CD4-positive, alpha-beta T cell treated with Interleukin-4 for 4 hours (primary cell): ENCODE data around the gene SCUBE2.
"Not testable (repeated sequence)": the region's sequence is repeated elsewhere in the genome, so short reads cannot be mapped to it uniquely, and the experiment has no call there.

Experiments used
- DNase-seq: peaks from one replicate; pipeline ENCODE4 v3.0.0-alpha.2; 2020

The SCUBE2 gene

DNA sequence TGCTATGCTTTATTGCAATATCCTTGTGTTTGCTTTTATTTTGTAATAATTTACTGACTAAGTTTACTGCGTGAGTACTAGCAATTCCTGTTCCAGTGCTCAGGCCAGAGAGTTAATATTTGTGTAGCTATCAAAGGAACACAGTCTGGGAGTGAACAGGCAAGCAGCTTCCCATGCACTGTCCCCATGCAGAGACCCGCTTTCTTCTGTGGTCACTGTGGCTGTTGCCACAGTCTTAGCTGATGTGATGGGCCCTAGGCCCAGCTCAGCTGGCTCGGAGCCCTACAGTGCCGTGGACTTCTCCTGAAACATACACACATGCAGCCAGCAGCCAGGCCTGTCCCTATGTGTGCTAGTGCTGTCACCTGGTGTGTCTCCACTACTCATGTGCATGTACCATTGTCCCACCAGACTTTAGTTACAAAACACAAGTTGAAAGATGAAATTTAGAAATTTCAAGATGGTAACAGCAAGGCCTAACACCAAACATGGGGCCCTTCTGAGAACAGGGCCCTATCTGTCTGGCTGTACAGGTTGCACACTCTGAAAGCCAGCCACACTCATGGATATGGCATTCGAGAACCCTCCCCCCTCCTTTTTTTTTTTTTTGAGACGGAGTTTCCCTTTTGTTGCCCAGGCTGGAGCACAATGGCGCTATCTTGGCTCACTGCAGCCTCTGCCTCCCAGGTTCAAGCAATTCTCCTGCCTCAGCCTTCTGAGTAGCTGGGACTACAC is 12.3 kb upstream of the SCUBE2 start:
- no peak for DNase-seq

DNA sequence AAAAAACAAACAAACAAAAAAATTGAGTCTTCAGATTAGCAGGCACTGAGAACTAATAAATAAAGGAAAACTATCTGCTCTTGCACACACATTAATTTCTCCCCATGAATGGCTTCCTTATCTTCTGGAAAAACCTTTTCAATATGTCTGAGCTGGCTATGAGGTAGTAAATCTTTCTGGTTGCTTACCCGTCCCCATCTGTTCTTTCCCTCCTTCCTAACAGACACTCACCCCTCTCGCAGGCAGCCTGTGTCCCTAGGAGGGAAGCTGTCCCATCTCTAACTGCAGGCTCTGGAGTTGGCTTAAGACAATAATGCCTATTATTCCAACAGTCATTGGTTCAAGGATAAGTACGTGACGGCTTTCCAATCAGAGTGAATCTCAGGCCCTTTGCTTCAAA is 8.2 kb upstream of the SCUBE2 start:
- no peak for DNase-seq

DNA sequence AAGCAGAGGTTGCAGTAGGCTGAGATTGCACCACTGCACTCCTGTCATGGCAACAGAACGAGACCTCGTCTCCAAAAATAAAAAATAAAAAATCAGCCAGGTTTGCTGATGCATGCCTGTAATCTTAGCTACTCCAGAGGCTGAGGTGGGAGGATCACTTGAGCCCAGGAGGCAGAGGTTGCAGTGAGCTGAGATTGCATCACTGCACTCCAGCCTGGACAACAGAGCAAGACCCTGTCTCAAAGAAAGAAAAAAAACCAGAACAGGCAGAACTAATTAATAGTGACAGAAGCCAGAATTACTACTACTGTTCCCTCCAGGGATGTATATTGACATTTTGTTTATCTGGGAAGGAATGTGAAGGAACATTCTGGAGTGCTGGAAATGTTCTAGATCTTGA is 7.1 kb upstream of the SCUBE2 start:
- DNase-seq: not testable (repeated sequence)

DNA sequence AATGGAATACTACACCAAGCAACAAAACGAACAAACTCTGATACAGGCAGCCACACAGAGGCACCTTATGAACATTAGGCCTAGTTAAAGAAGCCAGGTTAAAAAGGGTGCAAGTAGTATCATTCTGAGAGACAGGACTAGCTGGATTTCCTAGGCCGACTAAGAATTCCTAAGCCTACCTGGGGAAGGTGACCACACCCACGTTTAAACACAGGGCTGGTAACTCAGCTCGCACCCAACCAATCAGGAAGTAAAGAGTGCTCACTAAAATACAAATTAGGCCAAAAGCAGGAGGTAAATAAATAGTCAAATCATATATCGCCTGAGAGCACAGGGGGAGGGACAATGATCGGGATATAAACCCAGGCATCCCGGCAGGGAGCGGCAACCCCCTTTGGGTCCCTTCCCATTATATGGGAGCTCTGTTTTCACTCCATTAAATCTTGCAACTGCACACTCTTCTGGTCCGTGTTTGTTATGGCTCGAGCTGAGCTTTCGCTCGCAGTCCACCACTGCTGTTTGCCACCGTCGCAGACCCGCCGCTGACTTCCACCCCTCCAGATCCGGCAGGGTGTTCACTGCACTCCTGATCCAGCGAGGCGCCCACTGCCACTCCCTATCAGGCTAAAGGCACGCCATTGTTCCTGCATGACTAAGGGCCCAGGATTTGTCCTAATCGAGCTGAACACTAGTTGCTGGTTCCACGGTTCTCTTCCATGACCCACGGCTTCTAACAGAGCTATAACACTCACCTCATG is 6.0 kb upstream of the SCUBE2 start:
- DNase-seq: not testable (repeated sequence)

DNA sequence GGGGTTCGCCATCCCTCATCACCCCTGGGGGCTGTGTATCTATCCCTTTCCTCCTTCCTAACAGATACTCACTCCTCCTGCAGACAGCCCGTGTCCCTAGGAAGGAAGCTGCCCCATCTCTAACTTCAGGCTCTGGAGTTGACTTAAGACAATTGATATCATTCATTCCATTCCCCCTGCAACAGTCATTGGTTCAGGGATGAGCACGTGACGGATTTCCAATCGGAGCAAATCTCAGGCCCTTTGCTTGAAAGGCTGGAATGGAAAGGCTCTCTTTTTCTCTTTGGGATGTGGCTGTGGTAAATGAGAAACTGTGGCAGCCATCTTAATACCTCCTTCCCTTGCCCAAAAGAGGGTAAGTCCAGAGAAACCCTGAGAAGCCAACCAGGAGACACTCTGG is 5.0 kb upstream of the SCUBE2 start:
- DNase-seq: no peak

DNA sequence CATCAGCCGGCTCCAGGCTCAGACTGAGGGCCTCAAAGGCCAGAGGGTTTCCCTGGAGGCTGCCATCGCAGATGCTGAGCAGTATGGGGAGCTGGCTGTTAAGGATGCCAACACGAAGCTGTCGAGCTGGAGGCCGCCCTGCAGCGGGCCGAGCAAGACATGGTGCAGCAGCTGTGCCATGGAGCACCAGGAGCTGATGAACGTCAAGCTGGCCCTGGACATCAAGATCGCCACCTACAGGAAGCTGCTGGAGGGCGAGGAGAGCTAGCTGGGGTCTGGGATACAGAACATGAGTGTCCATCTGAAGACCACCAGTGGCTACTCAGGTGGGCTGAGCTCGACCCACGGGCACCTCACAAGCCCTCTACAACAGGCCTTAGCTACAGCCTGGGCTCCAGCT is 4.0 kb upstream of the SCUBE2 start:
- no peak for DNase-seq

DNA sequence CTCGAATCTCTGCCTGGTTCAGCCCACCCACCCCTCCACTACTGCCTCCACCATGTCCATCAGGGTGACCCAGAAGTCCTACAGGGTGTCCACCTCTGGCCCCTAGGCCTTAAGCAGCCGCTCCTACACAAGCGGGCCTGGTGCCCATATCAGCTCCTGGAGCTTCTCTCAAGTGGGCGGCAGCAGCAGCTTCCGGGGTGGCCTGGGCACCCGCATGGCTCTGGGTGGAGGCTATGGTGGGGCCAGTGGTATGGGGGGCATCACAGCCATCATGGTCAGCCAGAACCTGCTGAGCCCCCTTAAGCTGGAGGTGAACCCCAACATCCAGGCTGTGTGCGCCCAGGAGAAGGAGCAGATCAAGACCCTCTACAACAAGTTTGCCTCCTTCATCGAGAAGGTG is 3.0 kb upstream of the SCUBE2 start:
- DNase-seq: no peak

DNA sequence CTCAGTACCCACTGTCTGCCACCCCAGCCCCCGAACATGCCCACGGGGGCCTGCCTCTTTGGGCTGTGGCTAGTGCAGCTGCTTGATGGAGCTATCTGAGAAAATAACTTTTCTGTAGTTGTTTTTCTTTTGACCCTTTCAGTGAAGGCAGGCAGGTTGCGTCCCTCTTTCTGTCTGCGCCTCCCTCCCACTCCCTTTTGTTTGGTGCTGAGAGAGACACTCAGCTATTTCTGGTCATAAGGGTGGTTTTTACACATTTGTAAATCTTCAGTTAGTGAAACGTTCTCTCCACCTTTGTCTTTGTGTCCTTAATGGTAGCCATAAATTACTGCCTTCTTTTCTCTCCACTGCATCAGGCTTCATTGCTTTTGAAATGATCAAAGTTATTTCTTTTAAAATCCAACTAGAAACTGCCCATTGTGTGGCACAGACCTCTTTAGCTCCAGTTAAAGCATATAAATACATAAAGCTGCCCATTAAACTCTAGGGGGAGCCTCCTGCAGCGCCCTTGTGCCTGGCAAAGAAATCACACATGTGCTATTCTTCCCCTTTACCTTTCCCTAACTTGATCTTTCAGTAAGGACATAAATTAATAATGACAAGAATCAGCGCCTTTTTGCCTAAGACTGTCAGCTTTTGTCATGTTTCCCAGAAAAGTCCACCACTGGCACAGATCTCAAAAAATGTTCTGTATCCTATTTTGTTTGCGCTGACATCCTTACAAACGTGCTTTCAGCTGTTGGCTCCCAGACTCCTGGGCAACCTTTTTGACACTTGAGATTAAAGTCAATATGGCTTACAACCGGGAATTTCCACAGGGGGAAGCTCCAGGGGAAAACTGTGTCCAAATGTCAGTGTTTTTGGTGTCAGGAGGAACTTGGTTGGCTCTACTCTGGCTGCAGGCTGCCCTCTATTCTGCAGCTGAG is 1.7 kb upstream of the SCUBE2 start:
- no peak for DNase-seq

DNA sequence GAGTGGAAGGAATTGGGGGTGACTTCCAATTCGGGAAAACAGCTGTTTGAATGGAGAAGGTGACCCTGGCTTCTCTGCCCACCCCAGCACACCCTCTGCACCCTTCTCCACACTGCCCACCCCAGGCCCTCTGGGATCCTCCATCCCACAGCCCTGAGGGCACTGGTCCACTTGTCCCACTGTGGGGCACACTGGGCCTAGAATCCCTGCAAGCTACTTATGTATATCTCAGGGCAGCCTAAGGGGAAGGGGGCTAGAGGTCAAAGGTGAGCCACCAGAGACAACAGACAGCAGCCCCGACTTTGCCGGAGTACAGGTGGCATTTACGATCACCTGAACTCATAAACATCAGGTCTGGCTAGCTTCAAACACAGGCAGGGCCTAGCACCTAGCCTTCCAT is 673 bp upstream of the SCUBE2 start:
- DNase-seq: no peak

DNA sequence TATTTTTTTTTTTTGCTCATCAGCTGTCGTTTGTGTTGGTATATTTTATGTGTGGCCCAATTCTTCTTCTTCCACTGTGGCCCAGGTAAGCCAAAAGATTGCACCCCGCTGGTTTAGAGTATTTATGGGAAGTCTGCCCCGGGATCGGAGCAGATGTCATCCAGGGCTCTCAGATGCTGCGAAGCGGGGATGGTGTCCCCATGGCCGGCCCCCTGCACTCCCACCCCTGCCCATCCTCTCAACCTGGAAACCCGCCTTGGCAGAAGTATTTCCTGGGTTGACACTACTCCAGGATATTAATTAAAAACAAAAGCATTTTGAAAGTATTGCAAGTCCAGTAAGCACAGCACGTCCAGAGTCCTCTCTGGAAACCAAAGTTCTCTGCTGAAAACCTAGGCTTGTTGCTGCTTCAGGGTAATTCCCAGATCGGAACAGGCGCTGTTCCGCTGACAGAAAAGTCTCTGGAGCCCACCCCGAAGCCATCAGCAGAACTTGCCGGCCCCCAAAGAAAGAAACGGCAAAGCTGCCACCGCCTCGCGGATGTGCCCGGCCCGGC is 833 bp downstream of the SCUBE2 start:
- DNase-seq: no peak

DNA sequence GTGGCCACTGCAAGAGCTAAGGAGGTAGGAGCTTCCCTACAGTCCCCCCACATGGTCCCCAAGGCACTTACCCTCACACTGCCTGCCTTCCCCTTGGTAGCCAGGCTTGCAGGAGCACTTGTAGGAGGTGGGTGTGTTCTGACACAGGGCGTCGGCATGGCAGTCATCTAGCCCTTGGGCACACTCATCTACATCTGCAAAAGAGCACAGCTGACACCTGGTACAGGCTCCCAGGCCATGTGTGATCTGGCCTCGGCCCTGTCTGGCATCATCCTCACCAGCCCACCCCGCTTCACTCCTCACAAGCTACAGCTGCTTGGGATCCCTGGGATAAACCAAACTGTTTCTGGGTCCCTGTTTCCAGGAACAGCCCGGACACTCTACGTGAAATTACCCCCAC is 1.8 kb downstream of the SCUBE2 start:
- DNase-seq: no peak

DNA sequence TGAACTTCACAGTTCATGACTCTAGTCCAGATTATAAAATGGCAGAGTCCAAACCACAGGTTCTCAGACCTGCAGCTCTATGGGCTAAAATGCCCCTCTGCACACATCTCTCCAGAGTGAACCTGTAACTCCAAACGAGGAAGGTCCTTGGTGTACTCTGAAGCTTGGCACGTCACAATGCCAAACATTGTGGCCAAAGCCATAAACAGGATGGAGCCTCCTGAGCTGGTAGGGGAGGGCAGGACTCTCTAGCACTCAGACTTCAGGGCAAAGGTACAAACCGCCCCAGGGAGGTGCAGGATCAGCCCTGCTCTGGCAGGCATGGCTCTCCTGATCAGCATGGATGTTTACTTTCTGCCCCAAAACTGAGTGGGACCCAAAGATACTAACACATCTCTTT is 2.3 kb downstream of the SCUBE2 start:
- no peak for DNase-seq

DNA sequence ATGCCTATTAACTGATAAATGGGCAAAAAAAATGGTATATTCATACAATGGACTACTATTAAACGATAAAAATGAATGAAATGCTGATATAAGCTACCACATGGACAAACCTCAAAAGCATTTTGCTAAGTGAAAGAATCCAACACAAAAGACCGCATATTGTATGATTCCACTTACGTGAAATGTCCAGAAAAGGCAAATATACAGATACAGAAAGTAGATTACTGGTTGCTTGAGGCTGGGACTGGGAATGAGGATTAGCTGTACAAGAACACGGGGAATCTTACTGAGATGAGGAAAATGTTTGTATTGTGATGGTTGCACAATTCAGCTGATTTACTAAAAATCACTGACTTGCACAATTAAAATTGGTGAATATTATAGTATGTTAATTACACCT is 8.8 kb downstream of the SCUBE2 start:
- DNase-seq: no peak

DNA sequence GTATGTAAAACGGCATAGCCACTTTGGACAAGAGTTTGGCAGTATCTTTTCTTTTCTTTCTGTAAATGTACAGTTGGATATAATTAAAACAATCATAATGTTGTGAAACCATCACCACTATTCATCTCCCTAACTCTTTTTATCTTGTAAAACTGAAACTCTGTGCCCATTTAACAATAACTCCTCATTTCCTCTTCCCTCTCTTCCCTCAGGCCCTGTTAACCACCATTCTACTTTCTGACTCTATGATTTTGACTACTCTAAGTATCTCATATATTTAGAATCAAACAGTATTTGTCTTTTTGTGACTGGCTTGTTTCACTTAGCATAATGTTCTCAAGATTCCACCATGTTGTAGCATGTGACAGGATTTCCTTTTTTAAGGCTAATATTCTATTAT is 10.2 kb downstream of the SCUBE2 start:
- no peak for DNase-seq

DNA sequence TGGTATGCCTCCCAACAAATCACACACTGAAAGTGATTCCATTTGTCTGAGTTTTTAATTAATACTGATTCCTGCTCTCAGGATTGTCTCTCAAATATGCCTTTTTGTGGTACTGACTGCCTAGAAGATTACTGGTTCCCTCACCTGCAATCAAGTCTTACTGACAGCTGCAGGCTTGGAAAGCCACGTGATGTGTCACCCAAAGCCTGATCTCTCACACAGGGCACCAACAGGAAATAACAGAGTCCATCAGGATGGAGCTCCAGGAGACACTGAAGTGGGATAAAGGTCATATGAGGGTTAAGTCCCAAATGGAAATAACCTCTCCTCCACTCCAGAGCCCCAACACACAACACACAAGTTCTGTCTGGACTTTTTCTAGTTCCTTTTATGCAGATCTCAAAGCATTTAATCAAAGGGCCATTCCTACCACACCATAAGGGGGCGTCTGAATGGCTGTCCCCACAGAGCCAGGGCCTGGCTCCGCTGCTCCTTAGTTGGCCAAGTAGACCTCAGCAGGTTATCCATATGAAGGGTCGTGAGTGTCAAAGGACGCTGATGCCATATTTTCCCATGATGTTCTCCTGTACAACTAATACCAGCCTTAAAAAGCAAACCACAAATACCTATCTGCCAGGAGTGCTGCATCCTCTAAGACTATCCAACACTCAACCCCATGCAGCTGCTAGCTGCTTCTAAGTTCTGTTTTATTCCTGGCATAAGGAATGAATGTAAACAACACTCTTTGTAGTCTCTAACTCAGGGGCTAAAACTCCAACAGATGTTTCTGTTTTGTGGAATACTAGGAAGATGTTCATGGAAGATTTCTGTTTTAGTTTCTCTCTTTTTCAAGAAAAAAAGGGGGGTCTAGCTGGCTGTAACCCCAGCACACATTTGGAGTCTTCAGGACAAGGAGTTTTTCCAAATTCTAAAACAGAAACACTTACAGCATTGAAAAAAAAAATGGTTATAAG is 13.0 kb downstream of the SCUBE2 start:
- no peak for DNase-seq

DNA sequence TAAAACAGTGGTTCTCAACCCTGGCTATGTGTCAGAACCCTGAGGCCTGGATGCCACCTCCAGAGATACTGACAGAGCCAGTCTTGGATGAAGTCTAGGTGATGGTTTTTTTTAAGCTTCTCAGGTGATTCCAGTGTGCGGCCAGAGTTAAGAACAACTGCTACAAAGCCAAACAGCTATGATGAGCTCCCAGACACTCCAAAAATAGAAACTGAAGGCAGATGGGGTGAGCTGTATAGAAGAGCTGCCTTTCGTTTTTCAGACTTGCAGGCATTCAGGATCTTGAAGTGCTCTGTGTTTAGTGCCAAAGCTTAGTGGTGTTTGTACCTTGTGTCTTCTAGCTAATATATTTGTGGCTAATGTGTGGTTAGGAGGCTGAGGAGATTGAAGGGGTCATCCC is 14.2 kb downstream of the SCUBE2 start:
- no peak for DNase-seq

DNA sequence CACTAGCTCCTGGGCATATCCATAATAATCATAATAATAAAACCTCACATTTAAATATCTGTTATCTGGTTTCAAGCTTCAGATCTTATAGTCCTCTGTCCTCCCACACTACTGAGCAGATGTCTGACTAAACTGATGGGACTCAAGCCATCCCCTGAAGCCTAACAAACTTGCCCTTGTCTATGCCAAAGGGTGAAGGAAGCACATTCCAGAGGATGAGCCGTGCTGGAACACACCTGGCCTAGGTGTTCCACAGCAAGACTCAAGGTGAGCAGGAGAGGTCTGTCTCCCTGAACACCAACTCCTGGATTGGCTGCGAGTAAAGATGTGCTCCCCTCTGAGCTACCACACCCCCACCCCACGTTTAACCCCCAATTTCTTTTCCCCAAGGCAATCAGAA is 14.7 kb downstream of the SCUBE2 start:
- no peak for DNase-seq

DNA sequence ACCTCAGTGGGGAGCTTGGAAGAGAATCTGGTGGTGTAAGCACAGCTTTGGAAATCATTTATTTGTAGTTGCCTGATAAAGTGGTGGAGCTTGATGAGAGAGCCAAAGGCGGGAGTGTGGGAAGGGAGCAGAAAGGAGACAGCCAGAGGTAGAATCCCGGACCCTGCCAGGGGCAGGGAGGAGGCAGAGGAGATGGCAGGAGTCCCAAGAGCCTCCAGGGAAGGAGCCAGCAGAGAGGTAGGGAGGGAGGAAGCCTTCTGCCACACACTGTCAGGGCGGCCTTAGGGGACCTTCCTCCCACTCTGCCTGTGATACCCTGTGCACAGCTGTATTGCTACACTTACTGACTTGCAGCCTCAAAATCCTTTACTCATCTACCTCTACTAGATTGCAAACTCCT is 15.4 kb downstream of the SCUBE2 start:
- no peak for DNase-seq

DNA sequence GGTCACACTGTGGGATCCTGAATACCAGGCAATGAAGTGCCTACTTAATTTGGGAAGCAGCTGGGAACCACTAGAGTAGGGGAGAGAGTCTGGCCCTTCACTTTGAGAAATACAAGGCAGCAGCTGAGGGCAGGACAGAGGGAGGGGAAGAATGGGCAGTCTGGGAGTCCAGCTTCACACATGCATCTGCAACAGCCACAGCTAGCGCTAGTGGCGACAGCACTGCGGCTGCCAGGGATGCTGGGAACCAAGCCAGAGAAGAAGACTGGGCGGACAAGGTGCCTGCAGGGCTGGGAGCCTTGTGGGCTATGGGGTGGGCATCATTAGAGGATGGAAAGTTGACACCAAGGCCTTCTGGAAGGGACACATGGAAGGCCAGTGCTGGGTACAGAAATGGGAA is 15.8 kb downstream of the SCUBE2 start:
- no peak for DNase-seq

DNA sequence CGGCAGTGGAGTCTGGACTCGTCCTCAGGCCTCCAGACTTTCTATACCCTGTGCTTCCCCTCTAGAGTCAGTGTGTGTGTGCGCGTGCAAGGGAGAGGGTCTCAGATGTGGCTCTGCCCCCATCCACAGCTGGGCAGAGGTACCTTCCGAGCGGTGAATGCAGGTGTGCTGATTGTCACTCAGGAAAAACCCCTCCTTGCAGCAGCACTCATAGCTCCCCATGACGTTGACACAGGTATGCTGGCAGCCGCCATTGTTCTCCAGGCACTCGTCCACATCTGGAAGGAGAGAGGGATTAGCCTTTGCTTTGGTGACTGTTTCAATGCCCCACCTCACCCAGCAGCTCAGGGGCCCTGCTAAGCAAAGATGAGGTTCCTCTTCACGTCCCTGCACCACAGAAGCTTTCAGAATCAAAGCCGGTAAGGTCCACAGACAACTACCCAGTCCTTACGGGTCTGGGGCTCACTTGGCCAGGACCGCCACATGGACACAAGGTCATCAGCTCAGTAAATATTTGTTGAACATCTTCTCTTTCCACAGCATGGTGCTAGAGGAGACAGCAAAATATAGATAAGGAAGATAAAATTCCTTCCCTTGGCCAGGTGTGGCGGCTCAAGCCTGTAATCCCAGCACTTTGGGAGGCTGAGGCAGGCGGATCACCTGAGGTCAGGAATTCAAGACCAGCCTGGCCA is 16.9 kb downstream of the SCUBE2 start:
- no peak for DNase-seq

DNA sequence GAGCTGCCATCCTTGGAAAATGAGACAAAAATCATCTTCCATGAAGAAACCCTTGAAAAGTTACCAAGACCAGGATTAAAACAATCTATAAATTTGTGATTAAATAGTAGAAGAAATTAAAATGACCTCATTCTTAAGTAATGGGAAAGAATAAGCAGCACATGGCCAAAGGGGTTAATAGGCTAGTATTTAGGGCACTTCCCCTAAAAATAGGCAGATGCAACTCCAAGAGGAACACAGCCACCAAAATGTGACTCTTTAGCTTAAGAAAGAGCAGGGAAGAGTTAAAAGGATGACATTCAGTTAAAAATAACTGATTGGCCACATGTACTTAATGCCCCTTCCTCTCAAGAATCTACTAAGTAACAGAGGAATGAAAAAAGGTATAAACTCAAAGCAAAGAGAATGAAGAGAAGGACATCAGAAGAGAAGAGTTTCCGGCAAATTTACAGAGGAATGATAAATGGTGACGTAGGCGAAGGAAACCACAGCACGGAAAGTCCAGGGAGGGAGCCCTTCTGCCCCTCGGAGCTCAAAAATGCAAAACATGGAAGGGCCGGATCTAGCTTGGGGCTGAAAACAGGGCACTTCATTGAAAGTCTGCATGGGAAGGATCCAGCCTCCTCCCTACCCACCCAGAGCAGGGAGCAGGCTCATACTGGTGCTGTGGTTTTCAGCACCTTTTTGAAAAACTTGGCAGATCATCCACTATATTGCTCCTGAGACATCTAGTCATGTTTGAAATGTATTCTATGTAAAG is 17.8 kb downstream of the SCUBE2 start:
- DNase-seq: no peak
